ENCODE data around the gene RARS1. TPM values are rescaled to one million over a fixed set of nuclear protein-coding genes. Genes with fewer than 3 reads are reported as not detected.

RARS1 gene
- polyA plus RNA-seq, 1 donor from 2014 or later, result 12.6 TPM

- H3K4me1 Mint-ChIP-seq, result peaks cover 4 to 5% (median 4%) of the 10 kb centered on the region in 3 donors
These were observed 76.0 kb downstream of the RARS1 start for GRCh38 chr5:168562279-168562678.

DNA sequence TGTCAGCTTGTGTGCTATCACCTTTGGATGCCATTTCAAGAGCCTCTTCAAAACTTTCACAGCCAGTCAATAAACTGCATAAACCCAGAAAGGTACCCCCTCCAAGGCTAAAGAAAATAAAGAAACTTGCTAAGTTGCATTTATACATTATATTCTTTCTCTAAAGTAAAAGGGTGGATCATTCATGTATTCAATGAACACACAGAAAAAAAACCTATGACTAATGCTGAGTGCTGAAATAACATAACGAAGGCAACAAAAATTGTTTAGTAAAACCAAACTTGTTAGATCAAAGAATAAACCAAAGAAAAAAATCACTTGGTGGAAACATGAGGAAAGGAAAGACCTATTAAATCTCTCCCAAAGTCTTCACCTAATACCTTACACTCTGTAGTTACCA lies 77.7 kb downstream of the RARS1 start:
- Mint-ChIP-seq H3K4me3 (no peak overlapping the region), H3K27me3 (no peaks in the 10 kb centered on the region), H3K27ac (no peak overlapping the region), H3K4me1 (peaks cover 4 to 5% (median 5%) of the 10 kb centered on the region in 3 donors), H3K36me3 (peaks cover 5% of the 10 kb centered on the region), H3K9me3 (no peaks in the 10 kb centered on the region)

More at GRCh38 chr5:168562279-168562678, 76.0 kb downstream of the RARS1 start:
- H3K36me3 Mint-ChIP-seq, result peaks cover 3% of the 10 kb centered on the region
- no peak overlapping the region for H3K4me3 Mint-ChIP-seq
- H3K27me3 Mint-ChIP-seq, result no peaks in the 10 kb centered on the region
- H3K9me3 Mint-ChIP-seq, result no peaks in the 10 kb centered on the region
- peak overlapping the region in 1 of 3 donors; percentile 70 for H3K27ac Mint-ChIP-seq

- H3K4me3 Mint-ChIP-seq, result no peak overlapping the region
- H3K27me3 Mint-ChIP-seq, result no peaks in the 10 kb centered on the region
- H3K27ac Mint-ChIP-seq, result no peak overlapping the region
- peaks cover 0 to 4% (median 4%) of the 10 kb centered on the region in 3 donors for H3K4me1 Mint-ChIP-seq
- no peaks in the 10 kb centered on the region for H3K9me3 Mint-ChIP-seq
- H3K36me3 Mint-ChIP-seq, result peaks cover 6% of the 10 kb centered on the region
These were observed 82.5 kb downstream of the RARS1 start for GRCh38 chr5:168568738-168569137.

Other genes with a start within 250 kb of the RARS1 start
- 0.09 TPM for gene WWC1, start 194.8 kb upstream of the RARS1 start, polyA plus RNA-seq
- gene FBLL1, start 42.8 kb downstream of the RARS1 start, polyA plus RNA-seq, result not detected
- gene PANK3, start 92.9 kb downstream of the RARS1 start, polyA plus RNA-seq, result 5.1 TPM

Data from IgD-negative memory B cell (primary cell).